ENCODE results near the gene ZNF385B. TPM values are rescaled to one million over a fixed set of nuclear protein-coding genes. Genes with fewer than 3 reads are reported as not detected.

ZNF385B gene
- total RNA-seq, 1 donor from 2014 or later = 1.0 TPM

- H3K9ac ChIP-seq (ENCODE audit: low read depth in 1 of 3, low read length in 3 of 3) = no peak overlapping the region
- H3K27me3 ChIP-seq (ENCODE audit: control insufficient read depth in 3 of 3, insufficient read depth in 3 of 3, low read length in 3 of 3) = no peaks in the 10 kb centered on the region
- H3K27ac ChIP-seq (ENCODE audit: low read depth, low read length) = no peak overlapping the region
- H3K4me1 ChIP-seq (ENCODE audit: control insufficient read depth in 3 of 3, insufficient read depth in 3 of 3, low read length in 3 of 3) = no peaks in the 10 kb centered on the region
- H3K9me3 ChIP-seq (ENCODE audit: control insufficient read depth in 3 of 3, low read length in 3 of 3) = peaks cover 0 to 2% (median 0%) of the 10 kb centered on the region in 3 donors
- no peaks in the 10 kb centered on the region for H3K36me3 ChIP-seq (ENCODE audit: control insufficient read depth in 3 of 3, insufficient read depth in 3 of 3, low read length in 3 of 3)
- H3K4me3 ChIP-seq (ENCODE audit: low read length in 3 of 3) = no peak overlapping the region
Observed at GRCh38 chr2:179811042-179811441, 50.4 kb downstream of the ZNF385B start.

- no peak overlapping the region for H3K9ac ChIP-seq (ENCODE audit: low read depth in 1 of 3, low read length in 3 of 3)
- H3K9me3 ChIP-seq (ENCODE audit: control insufficient read depth in 3 of 3, low read length in 3 of 3) = peaks cover 0 to 2% (median 0%) of the 10 kb centered on the region in 3 donors
- no peaks in the 10 kb centered on the region for H3K27me3 ChIP-seq (ENCODE audit: control insufficient read depth in 3 of 3, insufficient read depth in 3 of 3, low read length in 3 of 3)
- no peak overlapping the region for H3K27ac ChIP-seq (ENCODE audit: low read depth, low read length)
- H3K4me1 ChIP-seq (ENCODE audit: control insufficient read depth in 3 of 3, insufficient read depth in 3 of 3, low read length in 3 of 3) = peaks cover 0 to 3% (median 0%) of the 10 kb centered on the region in 3 donors
- H3K36me3 ChIP-seq (ENCODE audit: control insufficient read depth in 3 of 3, insufficient read depth in 3 of 3, low read length in 3 of 3) = no peaks in the 10 kb centered on the region
- no peak overlapping the region for H3K4me3 ChIP-seq (ENCODE audit: low read length in 3 of 3)
Observed at GRCh38 chr2:179809606-179810005, 51.8 kb downstream of the ZNF385B start.

GRCh38 chr2:179805001-179805400 is 56.4 kb downstream of the ZNF385B start:
- Histone ChIP-seq H3K27me3 (ENCODE audit: control insufficient read depth in 3 of 3, insufficient read depth in 3 of 3, low read length in 3 of 3) (no peaks in the 10 kb centered on the region), H3K27ac (ENCODE audit: low read depth, low read length) (no peak overlapping the region), H3K4me1 (ENCODE audit: control insufficient read depth in 3 of 3, insufficient read depth in 3 of 3, low read length in 3 of 3) (peaks cover 0 to 3% (median 0%) of the 10 kb centered on the region in 3 donors), H3K36me3 (ENCODE audit: control insufficient read depth in 3 of 3, insufficient read depth in 3 of 3, low read length in 3 of 3) (no peaks in the 10 kb centered on the region), H3K9ac (ENCODE audit: low read depth in 1 of 3, low read length in 3 of 3) (no peak overlapping the region), H3K9me3 (ENCODE audit: control insufficient read depth in 3 of 3, low read length in 3 of 3) (no peaks in the 10 kb centered on the region), H3K4me3 (ENCODE audit: low read length in 3 of 3) (no peak overlapping the region)

- no peaks in the 10 kb centered on the region for H3K9me3 ChIP-seq (ENCODE audit: control insufficient read depth in 3 of 3, low read length in 3 of 3)
- H3K27me3 ChIP-seq (ENCODE audit: control insufficient read depth in 3 of 3, insufficient read depth in 3 of 3, low read length in 3 of 3) = no peaks in the 10 kb centered on the region
Observed at GRCh38 chr2:179804206-179804605, 57.2 kb downstream of the ZNF385B start.

GRCh38 chr2:179802051-179802882 is 59.1 kb downstream of the ZNF385B start:
- peaks cover 0 to 3% (median 0%) of the 10 kb centered on the region in 3 donors for H3K4me1 ChIP-seq (ENCODE audit: control insufficient read depth in 3 of 3, insufficient read depth in 3 of 3, low read length in 3 of 3)
- no peaks in the 10 kb centered on the region for H3K36me3 ChIP-seq (ENCODE audit: control insufficient read depth in 3 of 3, insufficient read depth in 3 of 3, low read length in 3 of 3)
- H3K27ac ChIP-seq (ENCODE audit: low read depth, low read length) = no peak overlapping the region
- no peaks in the 10 kb centered on the region for H3K9me3 ChIP-seq (ENCODE audit: control insufficient read depth in 3 of 3, low read length in 3 of 3)
- no peak overlapping the region for H3K4me3 ChIP-seq (ENCODE audit: low read length in 3 of 3)
- H3K9ac ChIP-seq (ENCODE audit: low read depth in 1 of 3, low read length in 3 of 3) = no peak overlapping the region
- no peaks in the 10 kb centered on the region for H3K27me3 ChIP-seq (ENCODE audit: control insufficient read depth in 3 of 3, insufficient read depth in 3 of 3, low read length in 3 of 3)

More at GRCh38 chr2:179804206-179804605, 57.2 kb downstream of the ZNF385B start:
- no peaks in the 10 kb centered on the region for H3K36me3 ChIP-seq (ENCODE audit: control insufficient read depth in 3 of 3, insufficient read depth in 3 of 3, low read length in 3 of 3)
- no peak overlapping the region for H3K27ac ChIP-seq (ENCODE audit: low read depth, low read length)
- H3K4me3 ChIP-seq (ENCODE audit: low read length in 3 of 3) = no peak overlapping the region
- peaks cover 0 to 3% (median 0%) of the 10 kb centered on the region in 3 donors for H3K4me1 ChIP-seq (ENCODE audit: control insufficient read depth in 3 of 3, insufficient read depth in 3 of 3, low read length in 3 of 3)
- H3K9ac ChIP-seq (ENCODE audit: low read depth in 1 of 3, low read length in 3 of 3) = no peak overlapping the region

- Histone ChIP-seq H3K27me3 (ENCODE audit: control insufficient read depth in 3 of 3, insufficient read depth in 3 of 3, low read length in 3 of 3) (no peaks in the 10 kb centered on the region), H3K9ac (ENCODE audit: low read depth in 1 of 3, low read length in 3 of 3) (no peak overlapping the region), H3K4me3 (ENCODE audit: low read length in 3 of 3) (no peak overlapping the region), H3K4me1 (ENCODE audit: control insufficient read depth in 3 of 3, insufficient read depth in 3 of 3, low read length in 3 of 3) (peaks cover 0 to 3% (median 0%) of the 10 kb centered on the region in 3 donors), H3K36me3 (ENCODE audit: control insufficient read depth in 3 of 3, insufficient read depth in 3 of 3, low read length in 3 of 3) (no peaks in the 10 kb centered on the region), H3K9me3 (ENCODE audit: control insufficient read depth in 3 of 3, low read length in 3 of 3) (no peaks in the 10 kb centered on the region), H3K27ac (ENCODE audit: low read depth, low read length) (no peak overlapping the region)
Observed at GRCh38 chr2:179800776-179801175, 60.6 kb downstream of the ZNF385B start.

GRCh38 chr2:179796213-179797007 is 65.0 kb downstream of the ZNF385B start:
- no peaks in the 10 kb centered on the region for H3K4me1 ChIP-seq (ENCODE audit: control insufficient read depth in 3 of 3, insufficient read depth in 3 of 3, low read length in 3 of 3)
- no peak overlapping the region for H3K4me3 ChIP-seq (ENCODE audit: low read length in 3 of 3)
- no peaks in the 10 kb centered on the region for H3K36me3 ChIP-seq (ENCODE audit: control insufficient read depth in 3 of 3, insufficient read depth in 3 of 3, low read length in 3 of 3)
- H3K27ac ChIP-seq (ENCODE audit: low read depth, low read length) = no peak overlapping the region
- H3K27me3 ChIP-seq (ENCODE audit: control insufficient read depth in 3 of 3, insufficient read depth in 3 of 3, low read length in 3 of 3) = no peaks in the 10 kb centered on the region
- H3K9me3 ChIP-seq (ENCODE audit: control insufficient read depth in 3 of 3, low read length in 3 of 3) = no peaks in the 10 kb centered on the region
- no peak overlapping the region for H3K9ac ChIP-seq (ENCODE audit: low read depth in 1 of 3, low read length in 3 of 3)

- no peak overlapping the region for H3K4me3 ChIP-seq (ENCODE audit: low read length in 3 of 3)
- H3K4me1 ChIP-seq (ENCODE audit: control insufficient read depth in 3 of 3, insufficient read depth in 3 of 3, low read length in 3 of 3) = no peaks in the 10 kb centered on the region
- H3K27me3 ChIP-seq (ENCODE audit: control insufficient read depth in 3 of 3, insufficient read depth in 3 of 3, low read length in 3 of 3) = no peaks in the 10 kb centered on the region
- no peaks in the 10 kb centered on the region for H3K9me3 ChIP-seq (ENCODE audit: control insufficient read depth in 3 of 3, low read length in 3 of 3)
- H3K27ac ChIP-seq (ENCODE audit: low read depth, low read length) = no peak overlapping the region
- no peak overlapping the region for H3K9ac ChIP-seq (ENCODE audit: low read depth in 1 of 3, low read length in 3 of 3)
- no peaks in the 10 kb centered on the region for H3K36me3 ChIP-seq (ENCODE audit: control insufficient read depth in 3 of 3, insufficient read depth in 3 of 3, low read length in 3 of 3)
Observed at GRCh38 chr2:179793902-179794301, 67.5 kb downstream of the ZNF385B start.

- no peaks in the 10 kb centered on the region for H3K4me1 ChIP-seq (ENCODE audit: control insufficient read depth in 3 of 3, insufficient read depth in 3 of 3, low read length in 3 of 3)
- H3K36me3 ChIP-seq (ENCODE audit: control insufficient read depth in 3 of 3, insufficient read depth in 3 of 3, low read length in 3 of 3) = no peaks in the 10 kb centered on the region
- H3K9me3 ChIP-seq (ENCODE audit: control insufficient read depth in 3 of 3, low read length in 3 of 3) = no peaks in the 10 kb centered on the region
- no peak overlapping the region for H3K27ac ChIP-seq (ENCODE audit: low read depth, low read length)
- no peaks in the 10 kb centered on the region for H3K27me3 ChIP-seq (ENCODE audit: control insufficient read depth in 3 of 3, insufficient read depth in 3 of 3, low read length in 3 of 3)
- H3K4me3 ChIP-seq (ENCODE audit: low read length in 3 of 3) = no peak overlapping the region
- no peak overlapping the region for H3K9ac ChIP-seq (ENCODE audit: low read depth in 1 of 3, low read length in 3 of 3)
Observed at GRCh38 chr2:179793238-179793637, 68.2 kb downstream of the ZNF385B start.
